CD4-positive, alpha-beta T cell (primary cell): Measurements from ENCODE around the gene HMCN1. TPM values are rescaled to one million over a fixed set of nuclear protein-coding genes. Genes with fewer than 3 reads are reported as not detected.

Experiments used
- ATAC-seq: fragments of 200-7000 bp; cut with Tn5 transposase; one replicate; pipeline ENCODE4 v1.10.0; 2022; ENCODE audit warnings: mild to moderate bottlenecking; ENCODE audit not compliant: poor library complexity
- CTCF ChIA-PET: fragments of 350-600 bp; sonication (Branson Sonifier 250); formaldehyde crosslinking; loops from one replicate; lab custom pipeline; 2021; ENCODE audit warnings: antibody characterized with exemption, inconsistent platforms; lab: Charles Lee
- POLR2A ChIA-PET: fragments of 350-600 bp; sonication (Branson Sonifier 250); formaldehyde crosslinking; loops from one replicate; lab custom pipeline; 2021; ENCODE audit warnings: antibody characterized with exemption, inconsistent platforms; lab: Charles Lee
- DNase-seq, 14 experiments: peaks; one replicate each; pipeline ENCODE4 v3.0.0-alpha.2; 2013 to 2020; ENCODE audit warnings: mixed read lengths in 2 of 14
- H3K27ac ChIP-seq, 2 donors: one replicate each; pipeline versions ENCODE4 v1.5.1 to v1.7.0; 2013; ENCODE audit warnings: low read length in 2 of 2, low read depth in 1 of 2, mild to moderate bottlenecking in 1 of 2
- H3K27me3 ChIP-seq, 2 experiments: 1 replicate in 1 of 2; 2 replicates in 1 of 2; pipeline versions ENCODE4 v1.6.1 to v1.7.0; 2013; ENCODE audit warnings: low read length in 2 of 2, control low read depth in 1 of 2, mild to moderate bottlenecking in 1 of 2, moderate library complexity in 1 of 2; ENCODE audit not compliant: insufficient read depth in 2 of 2, control insufficient read depth in 1 of 2
- H3K36me3 ChIP-seq: one replicate; pipeline ENCODE4 v1.6.1; 2013; ENCODE audit warnings: low read length, control low read depth; ENCODE audit not compliant: insufficient read depth
- H3K4me1 ChIP-seq: one replicate; pipeline ENCODE4 v1.6.1; 2013; ENCODE audit warnings: low read length, control low read depth; ENCODE audit not compliant: insufficient read depth
- H3K4me3 ChIP-seq: one replicate; pipeline ENCODE4 v1.5.1; 2013; ENCODE audit warnings: mild to moderate bottlenecking, low read length, moderate library complexity
- H3K9me3 ChIP-seq, 2 experiments: 1 replicate in 1 of 2; 2 replicates in 1 of 2; pipeline versions ENCODE4 v1.6.1 to v1.7.0; 2013; ENCODE audit warnings: low read length in 2 of 2, mild to moderate bottlenecking in 2 of 2, control low read depth in 1 of 2, moderate library complexity in 1 of 2; ENCODE audit not compliant: control insufficient read depth in 1 of 2, insufficient read depth in 1 of 2
- H3K27ac Mint-ChIP-seq: one replicate; pipeline ENCODE4 v1.8.0; 2020; ENCODE audit warnings: mixed read lengths
- H3K27me3 Mint-ChIP-seq: one replicate; pipeline ENCODE4 v1.8.0; 2021; ENCODE audit warnings: mixed read lengths
- H3K36me3 Mint-ChIP-seq: one replicate; pipeline ENCODE4 v1.8.0; 2021; ENCODE audit warnings: low read depth, mixed read lengths
- H3K4me1 Mint-ChIP-seq: one replicate; pipeline ENCODE4 v1.8.0; 2021; ENCODE audit warnings: low read depth, mixed read lengths
- H3K4me3 Mint-ChIP-seq: one replicate; pipeline ENCODE4 v1.8.0; 2020; ENCODE audit warnings: mild to moderate bottlenecking, mixed read lengths
- H3K9me3 Mint-ChIP-seq: one replicate; pipeline ENCODE4 v1.8.0; 2020; ENCODE audit warnings: mixed read lengths
- CTCF ChIP-seq: fragments of 200-600 bp; IDR thresholded peaks from one replicate; pipeline ENCODE4 v1.8.0; 2022; ENCODE audit warnings: antibody characterized with exemption, mild to moderate bottlenecking
- intact Hi-C, 2 experiments: fragments of 100-400 bp; cut with DNase I in 1 of 2; cut with micrococcal nuclease in 1 of 2; formaldehyde crosslinking; loops; one replicate each; pipeline versions ENCODE4 v1.15.1 to v1.9.0; 2023 to 2025; cut with DNase I, micrococcal nuclease
- total RNA-seq, 174 experiments: library from RNA in 2 of 174; stranded (reverse) in 2 of 174; gene quantifications; one replicate each; pipeline ENCODE4 v1.2.3 and lab custom pipeline; 2021 to 2026

Gene HMCN1
- total RNA-seq, 2 experiments from 2014 or later: 0.14 TPM

GRCh38 chr1:186063091-186063657, 329.0 kb downstream of the HMCN1 start:
- Mint-ChIP-seq H3K9me3 (no peaks in the 10 kb centered on the region), H3K4me1 (no peaks in the 10 kb centered on the region), H3K27ac (no peak overlapping the region), H3K36me3 (no peaks in the 10 kb centered on the region), H3K27me3 (peaks cover 4% of the 10 kb centered on the region), H3K4me3 (no peak overlapping the region)
- no peak overlapping the region for H3K4me3 ChIP-seq
- ATAC-seq (no peak), DNase-seq (no peak)
- no peaks in the 10 kb centered on the region for H3K4me1 ChIP-seq
- H3K36me3 ChIP-seq: no peaks in the 10 kb centered on the region
- no peaks in the 10 kb centered on the region for H3K27me3 ChIP-seq
- no peaks in the 10 kb centered on the region for H3K9me3 ChIP-seq
- POLR2A ChIA-PET: no interaction called here
- CTCF ChIA-PET: no interaction called here
- no peak overlapping the region for H3K27ac ChIP-seq
- intact Hi-C loops: no loop called here
- no peak for TF ChIP-seq CTCF

GRCh38 chr1:186066411-186066810, 332.2 kb downstream of the HMCN1 start:
- Mint-ChIP-seq H3K4me3 (no peak overlapping the region), H3K27me3 (peaks cover 4% of the 10 kb centered on the region), H3K4me1 (no peaks in the 10 kb centered on the region), H3K36me3 (no peaks in the 10 kb centered on the region), H3K9me3 (no peaks in the 10 kb centered on the region), H3K27ac (no peak overlapping the region)
- DNase-seq: no peak
- no peak for TF ChIP-seq CTCF
- CTCF ChIA-PET: no interaction called here
- Histone ChIP-seq H3K9me3 (no peaks in the 10 kb centered on the region), H3K27ac (no peak overlapping the region), H3K36me3 (no peaks in the 10 kb centered on the region), H3K4me3 (no peak overlapping the region), H3K27me3 (no peaks in the 10 kb centered on the region), H3K4me1 (no peaks in the 10 kb centered on the region)
- POLR2A ChIA-PET: no interaction called here
- intact Hi-C loops: no loop called here
- no peak for ATAC-seq

- H3K36me3 ChIP-seq: no peaks in the 10 kb centered on the region
- Mint-ChIP-seq H3K36me3 (no peaks in the 10 kb centered on the region), H3K9me3 (no peaks in the 10 kb centered on the region), H3K4me1 (no peaks in the 10 kb centered on the region), H3K27me3 (peaks cover 5% of the 10 kb centered on the region), H3K4me3 (no peak overlapping the region), H3K27ac (no peak overlapping the region)
- ChIA-PET CTCF (no interaction called here), POLR2A (no interaction called here)
- no peaks in the 10 kb centered on the region for H3K9me3 ChIP-seq
- H3K4me1 ChIP-seq: no peaks in the 10 kb centered on the region
- DNase-seq (no peak), ATAC-seq (no peak)
- no peaks in the 10 kb centered on the region for H3K27me3 ChIP-seq
- intact Hi-C loops: no loop called here
- no peak for TF ChIP-seq CTCF
- H3K27ac ChIP-seq: no peak overlapping the region
- H3K4me3 ChIP-seq: no peak overlapping the region
These were observed 339.5 kb downstream of the HMCN1 start for GRCh38 chr1:186073697-186074096.
